GM18868 (cell line): Measurements from ENCODE around the gene RNU6-9.

Experiments used
- ATAC-seq: cut with Tn5 transposase; IDR thresholded peaks from one replicate; pipeline ENCODE4 v1.9.1; 2021; ENCODE audit warnings: mild to moderate bottlenecking, moderate library complexity; ENCODE audit not compliant: unreplicated experiment

RNU6-9 gene

DNA sequence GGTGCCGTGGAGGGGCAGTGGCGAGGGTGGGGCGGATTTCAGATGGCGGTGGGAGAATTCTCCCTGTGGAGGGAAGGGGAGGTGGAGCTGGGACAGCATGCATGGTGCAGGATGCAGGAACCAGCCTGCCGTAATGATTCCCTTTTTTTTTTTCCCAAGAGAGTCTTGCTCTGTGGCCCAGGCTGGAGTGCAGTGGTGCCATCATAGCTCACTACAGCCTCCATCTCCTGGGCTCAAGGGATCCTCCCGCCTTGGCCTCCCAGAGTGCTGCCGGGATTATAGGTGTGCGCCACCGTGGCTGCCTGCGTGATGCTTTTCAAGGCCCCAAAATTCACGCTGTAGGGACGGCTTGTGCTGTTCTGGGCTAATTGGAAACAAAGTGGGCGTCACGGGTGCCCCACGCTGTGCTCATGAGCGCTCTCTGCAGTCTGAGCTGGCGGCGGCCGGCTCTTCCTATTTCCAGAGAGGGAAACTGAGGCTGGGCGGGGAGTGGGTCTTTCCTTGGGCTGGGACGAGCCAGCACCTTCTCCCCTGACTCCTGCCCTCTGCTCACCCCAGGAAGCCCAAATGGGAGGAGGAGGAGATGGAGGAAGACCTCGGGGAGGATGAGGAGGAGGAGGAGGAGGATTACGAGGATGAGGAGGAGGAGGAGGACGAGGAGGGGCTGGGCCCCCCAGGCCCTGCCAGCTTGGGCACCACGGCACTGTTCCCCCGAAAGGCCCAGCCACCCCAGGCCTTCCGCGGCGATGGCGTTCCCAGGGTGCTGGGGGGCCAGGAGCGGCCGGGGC, 38.8 kb downstream of the RNU6-9 start:
- ATAC-seq = no peak

DNA sequence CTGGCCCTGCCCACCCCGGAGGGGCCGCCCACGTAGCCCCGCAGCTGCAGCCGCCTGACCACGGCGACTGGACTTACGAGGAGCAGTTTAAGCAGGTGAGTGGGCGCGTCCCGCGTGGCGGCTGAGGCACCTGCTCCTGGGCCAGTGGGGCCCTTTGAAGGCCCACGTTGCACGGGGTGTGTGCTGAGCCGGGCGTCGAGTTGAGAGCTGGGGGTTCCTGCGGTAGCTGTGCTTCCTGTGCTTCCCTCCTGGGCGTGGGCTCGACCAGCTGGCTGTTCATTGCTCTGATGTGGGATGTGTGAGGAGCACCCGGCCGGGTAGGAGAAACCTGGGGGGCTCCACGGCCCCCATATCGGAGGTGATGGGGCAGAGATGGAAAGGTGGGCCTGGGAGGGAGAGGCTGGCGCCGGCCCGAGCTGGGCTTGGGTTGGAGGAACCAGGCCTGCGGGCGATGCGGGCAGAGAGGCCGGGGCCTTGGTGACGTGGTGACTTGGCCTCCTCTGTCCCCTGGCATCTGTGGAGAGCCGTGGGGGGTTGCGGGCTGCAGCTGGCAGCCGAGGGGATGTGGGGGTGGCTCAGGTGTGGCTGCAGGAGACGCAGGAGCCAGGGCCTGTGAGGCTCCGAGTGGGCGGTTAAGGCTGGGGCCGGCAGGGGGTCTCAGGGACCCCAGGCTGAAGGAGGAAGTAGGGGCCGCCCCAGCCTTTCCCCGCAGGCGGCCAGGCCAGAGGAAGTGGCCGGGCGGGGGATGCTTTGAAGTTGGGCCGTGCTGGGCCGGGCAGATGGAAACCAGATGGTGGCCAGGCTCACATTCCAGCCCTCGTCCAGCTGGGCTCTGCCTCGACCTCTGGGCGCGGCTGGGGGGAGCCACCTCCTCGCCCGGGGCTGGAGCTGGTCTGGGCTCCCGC, 39.6 kb downstream of the RNU6-9 start:
- ATAC-seq = no peak

DNA sequence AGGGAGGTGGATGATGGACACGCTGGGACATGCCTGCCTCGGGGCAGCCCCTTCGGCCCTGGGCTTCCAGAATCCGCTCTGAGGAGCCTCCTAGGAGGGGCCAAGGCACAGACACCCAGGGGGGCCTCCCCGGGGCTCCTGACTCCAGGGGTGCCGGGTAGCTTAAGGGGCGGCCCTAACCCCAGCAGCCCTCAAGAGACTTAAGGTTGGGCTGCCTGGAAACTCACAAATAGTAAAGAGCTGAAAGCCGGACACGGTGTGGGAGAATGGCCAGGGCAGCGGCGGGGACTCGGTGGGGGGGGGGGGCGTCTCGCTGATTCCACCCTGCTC, 40.2 kb downstream of the RNU6-9 start:
- ATAC-seq = no peak

DNA sequence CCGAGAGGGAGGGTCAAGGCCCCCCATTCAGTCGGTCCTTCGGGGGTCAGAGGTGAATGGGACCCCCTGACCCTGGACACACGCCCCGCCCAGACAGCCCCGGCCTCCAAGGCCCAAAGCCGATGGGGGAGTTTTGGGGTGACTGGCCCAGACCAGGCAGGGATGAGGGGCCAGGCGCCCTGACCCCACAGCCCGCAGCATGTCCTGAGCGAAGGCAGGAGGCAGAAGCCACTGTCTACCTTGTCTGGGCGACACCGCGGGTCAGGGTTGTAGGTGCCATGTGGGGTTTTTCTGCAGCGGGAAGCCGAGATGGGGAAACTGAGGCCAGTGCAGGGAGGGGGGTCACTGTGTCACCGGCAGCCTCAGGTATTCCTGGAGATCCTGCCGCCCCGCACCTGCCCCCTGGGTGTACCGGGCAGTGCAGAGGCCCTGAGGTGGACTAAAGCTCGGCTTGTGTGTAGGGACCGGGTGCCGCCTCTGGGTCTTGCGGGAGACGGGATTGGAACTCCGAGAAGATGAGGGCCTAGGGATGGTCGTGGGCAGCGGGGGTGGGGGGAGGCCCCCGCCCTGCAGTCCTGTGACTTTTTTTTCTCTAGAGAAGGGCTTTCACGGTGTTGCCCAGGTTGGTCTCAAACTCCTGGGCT, 41.0 kb downstream of the RNU6-9 start:
- no peak for ATAC-seq

DNA sequence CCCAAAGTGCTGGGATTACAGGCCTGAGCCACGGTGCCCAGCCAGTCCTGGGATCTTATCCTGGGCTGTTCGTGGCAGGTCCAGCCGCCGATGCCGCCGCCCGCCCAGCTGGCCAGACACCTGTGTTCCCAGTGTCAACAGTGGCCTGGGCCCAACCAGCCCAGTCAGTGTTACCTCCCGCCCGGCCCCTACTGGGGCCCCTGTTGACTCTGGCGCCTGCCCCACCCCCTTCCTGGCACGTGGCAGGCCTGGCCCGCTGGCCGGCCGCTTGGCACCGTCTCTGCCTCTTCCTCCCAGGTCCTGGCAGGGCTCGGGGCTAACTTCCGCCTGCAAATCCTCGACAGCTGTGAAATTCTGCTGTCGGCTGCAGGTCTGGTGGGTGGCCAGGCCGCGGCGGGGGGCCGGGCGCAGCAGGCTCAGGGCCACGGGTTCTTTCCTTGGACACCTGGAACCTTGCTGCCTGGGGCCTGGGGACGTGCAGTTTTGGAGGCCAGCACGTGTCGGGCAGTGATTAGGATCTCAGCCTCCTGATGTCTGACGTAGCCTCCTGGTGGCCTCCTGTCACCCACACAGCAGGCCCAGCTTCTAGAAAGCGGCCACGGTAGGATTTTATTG, 41.7 kb downstream of the RNU6-9 start:
- no peak for ATAC-seq

DNA sequence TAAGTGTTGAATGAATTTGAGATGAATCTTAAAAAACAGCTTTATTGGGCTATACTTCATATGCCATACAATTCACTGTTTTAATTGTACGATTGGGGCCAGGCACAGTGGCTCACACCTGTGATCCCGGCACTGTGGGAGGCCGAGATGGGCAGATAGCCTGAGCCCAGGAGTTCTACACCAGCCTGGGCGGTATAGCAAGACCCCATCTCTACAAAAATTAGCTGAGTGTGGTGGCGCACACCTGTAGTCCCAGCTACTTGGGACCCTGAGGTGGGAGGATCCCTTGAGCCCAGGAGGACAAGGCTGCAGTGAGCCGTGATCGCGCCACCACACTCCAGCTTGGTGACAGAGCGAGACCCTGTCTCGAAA, 42.9 kb downstream of the RNU6-9 start:
- no peak for ATAC-seq

DNA sequence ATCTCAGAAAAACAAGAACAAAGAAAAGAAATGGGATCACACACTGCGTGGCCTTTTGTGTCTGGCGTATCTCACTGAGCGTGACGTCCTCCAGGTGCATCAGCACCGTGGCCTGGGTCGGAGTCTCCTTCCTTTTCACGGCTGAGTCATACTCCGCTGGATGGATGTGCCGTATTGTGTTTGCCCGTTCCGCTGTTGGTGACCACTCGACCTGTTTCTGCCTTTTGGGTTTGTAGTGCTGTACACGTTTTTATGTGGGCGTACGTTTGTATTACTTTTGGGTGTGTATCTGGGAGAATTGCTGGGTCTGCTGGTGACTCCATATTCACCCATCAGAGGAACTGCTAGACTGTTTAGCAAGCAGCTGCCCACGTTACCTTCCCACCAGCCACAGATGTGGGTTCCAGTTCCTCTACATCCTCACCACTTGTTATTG, 44.0 kb downstream of the RNU6-9 start:
- no peak for ATAC-seq

DNA sequence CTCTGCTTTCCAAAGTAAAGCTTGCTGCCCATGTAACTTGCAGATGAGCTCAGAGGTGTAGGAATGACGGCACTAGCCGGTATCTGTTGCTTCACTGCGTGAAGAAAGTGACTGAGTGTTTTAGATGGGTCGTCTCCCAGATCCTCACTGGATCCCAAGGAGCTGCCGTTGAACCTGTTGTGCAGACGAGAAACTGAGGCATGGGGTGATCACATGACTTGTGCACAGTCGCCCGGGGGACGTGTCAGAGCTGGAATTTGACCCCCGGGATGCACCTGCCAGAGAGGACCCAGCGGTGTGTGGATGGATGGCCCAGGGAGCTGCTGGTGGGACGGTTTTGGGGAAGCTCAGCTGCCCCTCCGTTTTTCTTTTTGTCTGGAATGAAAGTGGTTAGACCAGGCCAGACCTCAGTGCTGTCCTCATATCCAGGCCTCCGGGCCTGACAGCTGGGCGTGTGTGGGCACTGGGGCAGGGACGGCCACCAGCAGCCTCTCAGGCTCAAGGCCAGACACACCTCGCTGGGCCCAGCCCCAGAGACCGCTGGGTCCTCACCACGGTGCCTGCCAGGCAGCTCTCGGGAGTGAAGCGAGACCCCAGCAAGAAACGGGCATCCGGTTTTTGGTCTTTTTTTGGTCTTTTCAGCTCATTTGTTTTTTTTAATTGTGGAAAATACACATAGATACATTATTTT, 45.1 kb downstream of the RNU6-9 start:
- ATAC-seq = no peak

DNA sequence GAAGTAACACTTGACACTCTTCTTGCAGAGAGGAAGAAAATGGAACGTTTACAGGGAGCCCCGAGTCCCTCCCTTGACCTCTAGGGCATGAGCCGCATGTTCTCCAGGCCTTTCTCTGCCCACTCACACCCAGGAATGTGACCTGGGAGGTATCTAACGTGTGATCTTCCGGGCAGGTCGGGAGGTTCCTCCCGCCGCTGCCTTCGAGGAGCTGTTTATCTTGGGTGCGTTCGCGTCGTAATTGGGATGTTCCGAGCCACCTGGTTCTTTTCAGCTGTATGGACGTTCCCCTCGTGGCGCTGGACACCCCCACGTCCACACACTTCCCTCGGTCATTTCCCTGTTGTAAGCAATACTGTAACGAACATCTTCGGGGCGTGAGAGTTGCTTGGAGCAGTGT, 46.2 kb downstream of the RNU6-9 start:
- ATAC-seq = no peak

DNA sequence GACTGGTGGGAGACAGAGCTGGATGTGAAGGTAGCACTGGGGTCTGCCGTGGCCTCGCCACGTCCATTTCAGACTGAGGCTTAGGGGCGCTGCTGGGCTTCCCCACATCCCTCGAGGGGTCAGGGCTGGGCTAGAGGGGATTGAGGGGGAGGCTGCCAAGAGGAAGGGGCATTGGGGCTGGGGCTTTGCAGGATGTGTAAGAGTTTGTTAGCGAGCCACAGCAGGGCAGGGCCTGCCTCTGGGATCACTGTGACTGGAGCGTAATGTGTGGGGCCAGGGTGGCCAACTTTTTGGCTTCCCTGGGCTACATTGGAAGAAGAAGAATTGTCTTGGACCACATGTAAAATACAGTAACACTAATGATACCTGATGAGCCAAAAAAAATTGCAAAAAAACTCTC, 46.6 kb downstream of the RNU6-9 start:
- no peak for ATAC-seq

DNA sequence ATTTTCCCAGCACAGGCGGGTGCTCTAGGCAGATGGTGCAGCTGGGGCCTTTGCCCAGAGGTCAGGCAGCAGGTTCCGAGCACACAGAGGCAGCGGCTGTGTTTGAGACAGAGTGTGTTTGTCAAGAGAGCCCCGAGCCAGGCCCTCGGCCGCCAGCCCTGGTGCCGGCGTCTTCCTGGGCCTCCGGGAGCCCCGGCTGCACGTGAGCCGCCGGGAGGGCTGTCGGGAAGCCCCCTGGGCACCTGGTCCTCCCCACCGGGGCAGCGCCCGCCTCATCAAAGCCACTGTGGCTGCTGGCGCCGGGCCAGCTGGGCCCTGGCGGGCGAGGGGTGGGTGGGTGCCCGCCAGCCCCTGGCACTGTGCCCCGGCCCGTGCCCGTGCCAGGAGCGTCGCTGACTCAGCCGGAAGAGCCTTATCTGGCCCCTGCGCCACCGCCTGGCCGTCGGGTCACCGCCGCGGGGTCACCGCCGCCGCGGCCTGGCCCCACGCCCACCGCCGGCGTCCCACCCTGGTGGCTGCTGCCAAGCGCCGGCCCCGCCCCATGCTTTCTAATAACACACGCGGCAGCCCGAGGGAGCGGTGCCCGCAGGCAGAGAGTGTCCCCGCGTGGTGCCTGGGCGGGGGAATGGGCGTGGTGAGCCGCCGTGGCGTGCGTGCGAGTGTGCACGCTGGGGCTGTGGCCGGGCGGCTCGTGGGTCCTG, 47.5 kb downstream of the RNU6-9 start:
- peak; percentile 54 for ATAC-seq

DNA sequence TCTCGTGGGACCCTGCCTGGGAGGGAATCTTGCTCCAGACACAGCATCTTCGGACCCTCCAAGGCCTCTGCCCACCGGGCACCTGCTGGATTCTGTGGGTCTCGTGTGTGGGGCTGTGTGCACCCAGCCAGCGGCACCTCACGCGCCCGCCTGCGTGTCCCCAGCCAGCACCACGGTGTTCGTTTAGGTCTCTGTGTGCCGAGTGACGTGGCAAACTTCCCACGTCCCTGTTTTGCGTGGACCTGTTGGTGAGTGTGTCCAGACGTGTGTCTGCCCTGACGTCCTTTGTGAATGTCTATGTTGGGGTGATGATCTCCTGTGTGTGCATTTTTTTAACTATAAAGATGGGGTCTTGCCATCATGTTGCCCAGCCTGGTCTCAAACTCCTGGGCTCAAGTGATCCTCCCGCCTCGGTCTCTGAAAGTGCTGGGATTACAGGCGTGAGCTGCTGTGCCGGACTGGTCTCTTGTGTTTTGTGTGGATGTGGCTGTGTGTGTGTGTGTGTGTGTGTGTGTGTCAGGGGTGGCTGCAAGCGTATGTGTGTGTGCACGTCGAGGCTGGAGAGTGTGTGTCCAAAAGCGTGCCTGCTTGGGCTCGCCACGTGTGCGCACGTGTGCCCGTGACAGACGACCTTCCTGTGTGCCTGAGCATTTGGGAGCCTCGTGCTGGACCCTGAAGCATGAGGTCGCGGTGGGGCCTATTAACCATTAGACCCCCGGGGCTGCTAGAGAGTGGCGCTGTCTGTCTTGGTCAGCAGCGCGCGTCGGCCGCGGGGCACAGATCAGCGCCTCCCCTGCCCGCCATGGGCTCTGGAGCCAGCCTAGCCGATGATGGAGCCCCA, 48.2 kb downstream of the RNU6-9 start:
- ATAC-seq = no peak

DNA sequence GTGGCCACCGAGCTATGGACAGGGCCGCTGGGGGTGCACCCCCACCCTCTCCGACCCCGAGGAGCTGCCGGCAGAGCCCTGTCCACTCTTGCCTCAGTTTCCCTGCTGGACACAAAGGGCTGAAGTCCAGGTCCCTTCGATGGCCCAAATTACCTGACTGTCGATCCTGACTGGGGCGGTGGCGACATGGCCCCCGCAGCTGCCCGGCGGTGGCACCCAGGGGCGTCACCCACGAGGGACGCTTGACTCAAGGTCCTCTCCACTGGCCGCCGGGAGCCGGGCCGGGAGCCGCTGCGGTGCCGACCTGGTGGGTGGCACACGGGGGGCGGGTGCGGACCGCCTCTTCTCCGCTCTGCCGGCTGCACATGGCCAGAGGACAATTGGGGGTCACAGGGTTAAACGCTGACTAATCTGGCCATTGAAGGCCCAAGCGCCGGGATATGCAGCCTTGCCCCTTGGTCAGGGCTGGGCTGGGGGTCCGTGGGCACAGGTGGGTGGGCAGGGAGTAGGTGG, 48.9 kb downstream of the RNU6-9 start:
- no peak for ATAC-seq
